Astrocyte of the cerebellum (primary cell): ENCODE measurements around the gene SHC4.
A peak's percentile ranks its signal among the peaks of the same experiment; 100 is the strongest.
"Not testable (repeated sequence)": the region's sequence is repeated elsewhere in the genome, so short reads cannot be mapped to it uniquely, and the experiment has no call there.

Source experiments
- DNase-seq: peaks from one replicate; pipeline ENCODE4 v3.0.0-alpha.2; 2011; ENCODE audit warnings: low read depth
- H3K4me3 ChIP-seq: 2 replicates; pipeline ENCODE4 v1.5.1; 2011; ENCODE audit warnings: mild to moderate bottlenecking, low read depth, low read length, moderate library complexity
- CTCF ChIP-seq: IDR thresholded peaks from 2 replicates; pipeline ENCODE4 v1.5.1; 2012; ENCODE audit warnings: low read length, low read depth, moderate library complexity, mild to moderate bottlenecking; ENCODE audit errors: missing control alignments
- in situ Hi-C: cut with HindIII; loops from 2 replicates; pipeline ENCODE4 v1.10.0; 2017; ENCODE audit warnings: low sequenced_read_pairs

SHC4 gene

GRCh38 chr15:48862705-48863104 is 101.0 kb downstream of the SHC4 start:
- in situ Hi-C loops = no loop called here
- no peak for DNase-seq

GRCh38 chr15:48861813-48862431 is 101.8 kb downstream of the SHC4 start:
- TF ChIP-seq CTCF = peak; percentile 76
- in situ Hi-C loops = no loop called here
- no peak overlapping the region for H3K4me3 ChIP-seq
- DNase-seq = peak; percentile 70

More at GRCh38 chr15:48862705-48863104, 101.0 kb downstream of the SHC4 start:
- H3K4me3 ChIP-seq = no peak overlapping the region
- TF ChIP-seq CTCF = no peak

GRCh38 chr15:48859426-48859825 is 104.3 kb downstream of the SHC4 start:
- no peak for DNase-seq
- H3K4me3 ChIP-seq = no peak overlapping the region
- in situ Hi-C loops = no loop called here

GRCh38 chr15:48858401-48858800 is 105.3 kb downstream of the SHC4 start:
- no peak for TF ChIP-seq CTCF
- in situ Hi-C loops = no loop called here
- H3K4me3 ChIP-seq = no peak overlapping the region
- no peak for DNase-seq

More at GRCh38 chr15:48859426-48859825, 104.3 kb downstream of the SHC4 start:
- no peak for TF ChIP-seq CTCF

GRCh38 chr15:48856942-48857341 is 106.8 kb downstream of the SHC4 start:
- H3K4me3 ChIP-seq = no peak overlapping the region
- DNase-seq = no peak
- in situ Hi-C loops = no loop called here
- no peak for TF ChIP-seq CTCF

GRCh38 chr15:48855501-48856440 is 107.9 kb downstream of the SHC4 start:
- peak; percentile 63 for TF ChIP-seq CTCF
- DNase-seq = peak; percentile 53
- no peak overlapping the region for H3K4me3 ChIP-seq
- in situ Hi-C loops = no loop called here

- DNase-seq, in situ Hi-C loops, H3K4me3 ChIP-seq: not testable (repeated sequence)
Observed at GRCh38 chr15:48854434-48854833, 109.3 kb downstream of the SHC4 start.
